WTC11 (cell line): ENCODE results near the gene LRRC10B. TPM values are rescaled to one million over a fixed set of nuclear protein-coding genes. Genes with fewer than 3 reads are reported as not detected.

ENCODE experiments used
- ATAC-seq: fragments of 200-7000 bp; cut with Tn5 transposase; 2 replicates; pipeline ENCODE4 v1.10.0; 2021; ENCODE audit warnings: mild to moderate bottlenecking, moderate library complexity
- CTCF ChIA-PET: fragments of 300-600 bp; sonication (Branson Sonifier 250); formaldehyde crosslinking; loops from one replicate; lab custom pipeline; 2021; ENCODE audit warnings: antibody characterized with exemption; lab: Charles Lee
- POLR2A ChIA-PET: fragments of 350-600 bp; sonication (Branson Sonifier 250); formaldehyde crosslinking; loops from one replicate; lab custom pipeline; 2021; ENCODE audit warnings: antibody characterized with exemption; lab: Charles Lee
- DNase-seq: peaks from one replicate; pipeline ENCODE4 v3.0.0; 2021; ENCODE audit warnings: low spot score
- H3K27ac Mint-ChIP-seq: 2 replicates; pipeline ENCODE4 v1.8.0; 2021; ENCODE audit warnings: mixed read lengths
- H3K27me3 Mint-ChIP-seq: 2 replicates; pipeline ENCODE4 v1.8.0; 2021; ENCODE audit warnings: low read depth, mild to moderate bottlenecking, moderate library complexity, mixed read lengths
- H3K36me3 Mint-ChIP-seq: 2 replicates; pipeline ENCODE4 v1.8.0; 2021; ENCODE audit warnings: mixed read lengths
- H3K4me1 Mint-ChIP-seq: 2 replicates; pipeline ENCODE4 v1.8.0; 2022; ENCODE audit warnings: mixed read lengths
- H3K4me3 Mint-ChIP-seq: 2 replicates; pipeline ENCODE4 v1.8.0; 2021; ENCODE audit warnings: mild to moderate bottlenecking, moderate library complexity, mixed read lengths
- H3K9me3 Mint-ChIP-seq: 2 replicates; pipeline ENCODE4 v1.8.0; 2021; ENCODE audit warnings: mixed read lengths
- ATF1 ChIP-seq: sonication (generic); formaldehyde crosslinking; IDR thresholded peaks from 2 replicates; pipeline ENCODE4 v1.8.1; 2023; ENCODE audit warnings: mild to moderate bottlenecking, moderate library complexity, missing genetic modification reagents
- CREM ChIP-seq: sonication (generic); formaldehyde crosslinking; IDR thresholded peaks from 2 replicates; pipeline ENCODE4 v1.8.1; 2022; ENCODE audit warnings: mild to moderate bottlenecking, missing genetic modification reagents, moderate library complexity
- IRF2 ChIP-seq: sonication (generic); formaldehyde crosslinking; IDR thresholded peaks from 2 replicates; pipeline ENCODE4 v1.8.0; 2022; ENCODE audit warnings: low read depth, missing genetic modification reagents, borderline replicate concordance
- ZNF219 ChIP-seq: sonication (generic); formaldehyde crosslinking; IDR thresholded peaks from 2 replicates; pipeline ENCODE4 v1.8.0; 2023; ENCODE audit warnings: missing genetic modification reagents, mild to moderate bottlenecking, borderline replicate concordance
- ZNF317 ChIP-seq: sonication (generic); formaldehyde crosslinking; IDR thresholded peaks from 2 replicates; pipeline ENCODE4 v1.8.1; 2023; ENCODE audit warnings: low read depth, mild to moderate bottlenecking, moderate library complexity, missing genetic modification reagents, borderline replicate concordance
- ZNF416 ChIP-seq: fragments of 250-450 bp; sonication (Bioruptor Pico); IDR thresholded peaks from 2 replicates; pipeline ENCODE4 v1.9.0; 2021; ENCODE audit warnings: mild to moderate bottlenecking, inconsistent platforms
- total RNA-seq: library from RNA; stranded (reverse); gene quantifications from 3 replicates; pipeline ENCODE4 v1.2.3, GENCODE V29; 2021
- TF ChIP-seq, protein P1 (sequence below): sonication (generic); formaldehyde crosslinking; IDR thresholded peaks from 2 replicates; pipeline ENCODE4 v1.8.0; 2023; ENCODE audit warnings: missing genetic modification reagents, mild to moderate bottlenecking, borderline replicate concordance
- TF ChIP-seq, protein P2 (sequence below): sonication (generic); formaldehyde crosslinking; IDR thresholded peaks from 2 replicates; pipeline ENCODE4 v1.8.1; 2022; ENCODE audit warnings: low read depth, missing genetic modification reagents, borderline replicate concordance
- TF ChIP-seq, protein P3 (sequence below): sonication (generic); formaldehyde crosslinking; IDR thresholded peaks from 2 replicates; pipeline ENCODE4 v1.8.0; 2022; ENCODE audit warnings: mild to moderate bottlenecking, missing genetic modification reagents
- TF ChIP-seq, protein P4 (sequence below): sonication (generic); formaldehyde crosslinking; IDR thresholded peaks from 2 replicates; pipeline ENCODE4 v1.8.0; 2023; ENCODE audit warnings: mild to moderate bottlenecking, missing genetic modification reagents
- TF ChIP-seq, protein P5 (sequence below): fragments of 250-450 bp; sonication (Bioruptor Pico); IDR thresholded peaks from 2 replicates; pipeline ENCODE4 v2.1.2; 2022; ENCODE audit warnings: mild to moderate bottlenecking, moderate library complexity
- TF ChIP-seq, protein P6 (sequence below): sonication (generic); formaldehyde crosslinking; IDR thresholded peaks from 2 replicates; pipeline ENCODE4 v1.8.1; 2023; ENCODE audit warnings: mild to moderate bottlenecking, missing genetic modification reagents
- TF ChIP-seq, protein P7 (sequence below): fragments of 250-450 bp; sonication (Bioruptor Pico); conservative IDR thresholded peaks from 2 replicates; pipeline ENCODE4 v1.9.0; 2021; ENCODE audit warnings: mild to moderate bottlenecking

Gene LRRC10B
- total RNA-seq, 1 experiment from 2014 or later = 1.5 TPM

DNA sequence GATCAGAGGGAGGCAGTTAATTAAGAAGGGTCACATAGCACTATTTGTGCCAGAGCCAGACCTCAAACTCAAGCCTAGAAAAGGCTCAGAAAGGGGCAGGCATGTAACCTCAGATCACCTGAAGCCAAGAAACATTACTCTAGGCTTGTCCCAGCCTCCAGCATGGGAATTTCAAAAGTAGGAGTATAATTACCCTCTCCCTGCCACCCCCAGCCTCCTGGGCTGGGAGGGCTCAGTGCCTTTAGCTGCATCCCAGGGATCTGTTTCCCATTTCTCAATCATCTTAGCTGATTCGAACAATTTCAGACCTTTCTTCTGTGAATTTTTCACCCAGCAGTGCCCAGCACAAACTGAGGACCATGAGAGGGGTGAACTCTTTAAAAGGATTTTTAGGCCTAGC, 33.1 kb upstream of the LRRC10B start:
- Mint-ChIP-seq H3K4me3 (no peak overlapping the region), H3K27me3 (peaks cover 3% of the 10 kb centered on the region; the same call in 1 of the 2 replicates), H3K36me3 (peaks cover 12% of the 10 kb centered on the region; the same call in 1 of the 2 replicates), H3K4me1 (peaks cover 10% of the 10 kb centered on the region), H3K27ac (no peak overlapping the region), H3K9me3 (no peaks in the 10 kb centered on the region)
- ATAC-seq (no peak), DNase-seq (no peak)
- CTCF ChIA-PET = interaction anchor here (0.6 to 5.9 kb wide), 9 partner anchors 29 to 491 kb away, joined by 4 to 149 read pairs (median 7); no protein-coding TSS in a partner anchor
- TF ChIP-seq, protein P1, sequence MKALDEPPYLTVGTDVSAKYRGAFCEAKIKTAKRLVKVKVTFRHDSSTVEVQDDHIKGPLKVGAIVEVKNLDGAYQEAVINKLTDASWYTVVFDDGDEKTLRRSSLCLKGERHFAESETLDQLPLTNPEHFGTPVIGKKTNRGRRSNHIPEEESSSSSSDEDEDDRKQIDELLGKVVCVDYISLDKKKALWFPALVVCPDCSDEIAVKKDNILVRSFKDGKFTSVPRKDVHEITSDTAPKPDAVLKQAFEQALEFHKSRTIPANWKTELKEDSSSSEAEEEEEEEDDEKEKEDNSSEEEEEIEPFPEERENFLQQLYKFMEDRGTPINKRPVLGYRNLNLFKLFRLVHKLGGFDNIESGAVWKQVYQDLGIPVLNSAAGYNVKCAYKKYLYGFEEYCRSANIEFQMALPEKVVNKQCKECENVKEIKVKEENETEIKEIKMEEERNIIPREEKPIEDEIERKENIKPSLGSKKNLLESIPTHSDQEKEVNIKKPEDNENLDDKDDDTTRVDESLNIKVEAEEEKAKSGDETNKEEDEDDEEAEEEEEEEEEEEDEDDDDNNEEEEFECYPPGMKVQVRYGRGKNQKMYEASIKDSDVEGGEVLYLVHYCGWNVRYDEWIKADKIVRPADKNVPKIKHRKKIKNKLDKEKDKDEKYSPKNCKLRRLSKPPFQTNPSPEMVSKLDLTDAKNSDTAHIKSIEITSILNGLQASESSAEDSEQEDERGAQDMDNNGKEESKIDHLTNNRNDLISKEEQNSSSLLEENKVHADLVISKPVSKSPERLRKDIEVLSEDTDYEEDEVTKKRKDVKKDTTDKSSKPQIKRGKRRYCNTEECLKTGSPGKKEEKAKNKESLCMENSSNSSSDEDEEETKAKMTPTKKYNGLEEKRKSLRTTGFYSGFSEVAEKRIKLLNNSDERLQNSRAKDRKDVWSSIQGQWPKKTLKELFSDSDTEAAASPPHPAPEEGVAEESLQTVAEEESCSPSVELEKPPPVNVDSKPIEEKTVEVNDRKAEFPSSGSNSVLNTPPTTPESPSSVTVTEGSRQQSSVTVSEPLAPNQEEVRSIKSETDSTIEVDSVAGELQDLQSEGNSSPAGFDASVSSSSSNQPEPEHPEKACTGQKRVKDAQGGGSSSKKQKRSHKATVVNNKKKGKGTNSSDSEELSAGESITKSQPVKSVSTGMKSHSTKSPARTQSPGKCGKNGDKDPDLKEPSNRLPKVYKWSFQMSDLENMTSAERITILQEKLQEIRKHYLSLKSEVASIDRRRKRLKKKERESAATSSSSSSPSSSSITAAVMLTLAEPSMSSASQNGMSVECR = no peak
- TF ChIP-seq, protein P2, sequence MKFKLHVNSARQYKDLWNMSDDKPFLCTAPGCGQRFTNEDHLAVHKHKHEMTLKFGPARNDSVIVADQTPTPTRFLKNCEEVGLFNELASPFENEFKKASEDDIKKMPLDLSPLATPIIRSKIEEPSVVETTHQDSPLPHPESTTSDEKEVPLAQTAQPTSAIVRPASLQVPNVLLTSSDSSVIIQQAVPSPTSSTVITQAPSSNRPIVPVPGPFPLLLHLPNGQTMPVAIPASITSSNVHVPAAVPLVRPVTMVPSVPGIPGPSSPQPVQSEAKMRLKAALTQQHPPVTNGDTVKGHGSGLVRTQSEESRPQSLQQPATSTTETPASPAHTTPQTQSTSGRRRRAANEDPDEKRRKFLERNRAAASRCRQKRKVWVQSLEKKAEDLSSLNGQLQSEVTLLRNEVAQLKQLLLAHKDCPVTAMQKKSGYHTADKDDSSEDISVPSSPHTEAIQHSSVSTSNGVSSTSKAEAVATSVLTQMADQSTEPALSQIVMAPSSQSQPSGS (CRISPR knock-in tag) = no peak
- POLR2A ChIA-PET = interaction anchor here (1.7 kb wide), 1 partner anchor 42 kb away, joined by 4 read pairs; no protein-coding TSS in a partner anchor

DNA sequence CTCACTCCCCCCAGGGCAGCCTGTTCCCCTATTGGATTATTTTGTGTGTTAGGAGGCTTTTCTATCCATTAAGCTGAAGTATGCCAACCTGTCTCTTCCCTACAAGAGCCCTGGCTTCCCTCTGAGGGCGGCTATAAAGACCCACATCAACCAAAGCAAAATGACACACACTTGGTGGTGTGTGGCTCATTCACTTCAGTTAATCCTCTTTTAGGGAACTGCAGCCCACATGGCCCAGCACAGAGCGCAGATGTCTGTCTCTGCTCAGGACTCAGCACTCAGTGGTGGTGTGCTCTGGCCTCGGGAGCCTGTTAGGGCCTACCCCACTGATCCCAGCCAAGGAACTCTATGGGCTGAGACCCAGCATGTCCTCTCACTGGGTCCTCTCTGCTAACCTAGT, 32.2 kb upstream of the LRRC10B start:
- CTCF ChIA-PET = interaction anchor here (1.3 to 5.9 kb wide), 13 partner anchors 14 to 257 kb away, joined by 3 to 149 read pairs (median 14); partner anchors contain the start of gene LRRC10B
- peaks cover 20% of the 10 kb centered on the region for H3K4me1 Mint-ChIP-seq
- H3K36me3 Mint-ChIP-seq = 0 out of 2 replicates have a peak, but pooled peaks cover 8% of the 10 kb centered on the region
- peaks cover 3% of the 10 kb centered on the region; the same call in 1 of the 2 replicates for H3K27me3 Mint-ChIP-seq
- POLR2A ChIA-PET = interaction anchor here (1.7 kb wide), 1 partner anchor 41 kb away, joined by 4 read pairs; no protein-coding TSS in a partner anchor
- ATAC-seq = no peak
- no peaks in the 10 kb centered on the region for H3K9me3 Mint-ChIP-seq
- DNase-seq = no peak
- H3K27ac Mint-ChIP-seq = no peak overlapping the region
- H3K4me3 Mint-ChIP-seq = no peak overlapping the region
- TF ChIP-seq, protein P3, sequence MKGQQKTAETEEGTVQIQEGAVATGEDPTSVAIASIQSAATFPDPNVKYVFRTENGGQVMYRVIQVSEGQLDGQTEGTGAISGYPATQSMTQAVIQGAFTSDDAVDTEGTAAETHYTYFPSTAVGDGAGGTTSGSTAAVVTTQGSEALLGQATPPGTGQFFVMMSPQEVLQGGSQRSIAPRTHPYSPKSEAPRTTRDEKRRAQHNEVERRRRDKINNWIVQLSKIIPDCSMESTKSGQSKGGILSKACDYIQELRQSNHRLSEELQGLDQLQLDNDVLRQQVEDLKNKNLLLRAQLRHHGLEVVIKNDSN = no peak
- TF ChIP-seq CREM (no peak), ZNF317 (CRISPR knock-in tag) (no peak), ZNF219 (CRISPR knock-in tag) (no peak), ATF1 (no peak), IRF2 (CRISPR knock-in tag) (no peak), ZNF416 (CRISPR knock-in tag) (no peak)
- TF ChIP-seq, protein P4, sequence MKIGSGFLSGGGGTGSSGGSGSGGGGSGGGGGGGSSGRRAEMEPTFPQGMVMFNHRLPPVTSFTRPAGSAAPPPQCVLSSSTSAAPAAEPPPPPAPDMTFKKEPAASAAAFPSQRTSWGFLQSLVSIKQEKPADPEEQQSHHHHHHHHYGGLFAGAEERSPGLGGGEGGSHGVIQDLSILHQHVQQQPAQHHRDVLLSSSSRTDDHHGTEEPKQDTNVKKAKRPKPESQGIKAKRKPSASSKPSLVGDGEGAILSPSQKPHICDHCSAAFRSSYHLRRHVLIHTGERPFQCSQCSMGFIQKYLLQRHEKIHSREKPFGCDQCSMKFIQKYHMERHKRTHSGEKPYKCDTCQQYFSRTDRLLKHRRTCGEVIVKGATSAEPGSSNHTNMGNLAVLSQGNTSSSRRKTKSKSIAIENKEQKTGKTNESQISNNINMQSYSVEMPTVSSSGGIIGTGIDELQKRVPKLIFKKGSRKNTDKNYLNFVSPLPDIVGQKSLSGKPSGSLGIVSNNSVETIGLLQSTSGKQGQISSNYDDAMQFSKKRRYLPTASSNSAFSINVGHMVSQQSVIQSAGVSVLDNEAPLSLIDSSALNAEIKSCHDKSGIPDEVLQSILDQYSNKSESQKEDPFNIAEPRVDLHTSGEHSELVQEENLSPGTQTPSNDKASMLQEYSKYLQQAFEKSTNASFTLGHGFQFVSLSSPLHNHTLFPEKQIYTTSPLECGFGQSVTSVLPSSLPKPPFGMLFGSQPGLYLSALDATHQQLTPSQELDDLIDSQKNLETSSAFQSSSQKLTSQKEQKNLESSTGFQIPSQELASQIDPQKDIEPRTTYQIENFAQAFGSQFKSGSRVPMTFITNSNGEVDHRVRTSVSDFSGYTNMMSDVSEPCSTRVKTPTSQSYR (CRISPR knock-in tag) = no peak
- TF ChIP-seq, protein P5, sequence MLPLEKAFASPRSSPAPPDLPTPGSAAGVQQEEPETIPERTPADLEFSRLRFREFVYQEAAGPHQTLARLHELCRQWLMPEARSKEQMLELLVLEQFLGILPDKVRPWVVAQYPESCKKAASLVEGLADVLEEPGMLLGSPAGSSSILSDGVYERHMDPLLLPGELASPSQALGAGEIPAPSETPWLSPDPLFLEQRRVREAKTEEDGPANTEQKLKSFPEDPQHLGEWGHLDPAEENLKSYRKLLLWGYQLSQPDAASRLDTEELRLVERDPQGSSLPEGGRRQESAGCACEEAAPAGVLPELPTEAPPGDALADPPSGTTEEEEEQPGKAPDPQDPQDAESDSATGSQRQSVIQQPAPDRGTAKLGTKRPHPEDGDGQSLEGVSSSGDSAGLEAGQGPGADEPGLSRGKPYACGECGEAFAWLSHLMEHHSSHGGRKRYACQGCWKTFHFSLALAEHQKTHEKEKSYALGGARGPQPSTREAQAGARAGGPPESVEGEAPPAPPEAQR (CRISPR knock-in tag) = no peak
- TF ChIP-seq, protein P6, sequence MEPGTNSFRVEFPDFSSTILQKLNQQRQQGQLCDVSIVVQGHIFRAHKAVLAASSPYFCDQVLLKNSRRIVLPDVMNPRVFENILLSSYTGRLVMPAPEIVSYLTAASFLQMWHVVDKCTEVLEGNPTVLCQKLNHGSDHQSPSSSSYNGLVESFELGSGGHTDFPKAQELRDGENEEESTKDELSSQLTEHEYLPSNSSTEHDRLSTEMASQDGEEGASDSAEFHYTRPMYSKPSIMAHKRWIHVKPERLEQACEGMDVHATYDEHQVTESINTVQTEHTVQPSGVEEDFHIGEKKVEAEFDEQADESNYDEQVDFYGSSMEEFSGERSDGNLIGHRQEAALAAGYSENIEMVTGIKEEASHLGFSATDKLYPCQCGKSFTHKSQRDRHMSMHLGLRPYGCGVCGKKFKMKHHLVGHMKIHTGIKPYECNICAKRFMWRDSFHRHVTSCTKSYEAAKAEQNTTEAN = no peak
- TF ChIP-seq, protein P7, sequence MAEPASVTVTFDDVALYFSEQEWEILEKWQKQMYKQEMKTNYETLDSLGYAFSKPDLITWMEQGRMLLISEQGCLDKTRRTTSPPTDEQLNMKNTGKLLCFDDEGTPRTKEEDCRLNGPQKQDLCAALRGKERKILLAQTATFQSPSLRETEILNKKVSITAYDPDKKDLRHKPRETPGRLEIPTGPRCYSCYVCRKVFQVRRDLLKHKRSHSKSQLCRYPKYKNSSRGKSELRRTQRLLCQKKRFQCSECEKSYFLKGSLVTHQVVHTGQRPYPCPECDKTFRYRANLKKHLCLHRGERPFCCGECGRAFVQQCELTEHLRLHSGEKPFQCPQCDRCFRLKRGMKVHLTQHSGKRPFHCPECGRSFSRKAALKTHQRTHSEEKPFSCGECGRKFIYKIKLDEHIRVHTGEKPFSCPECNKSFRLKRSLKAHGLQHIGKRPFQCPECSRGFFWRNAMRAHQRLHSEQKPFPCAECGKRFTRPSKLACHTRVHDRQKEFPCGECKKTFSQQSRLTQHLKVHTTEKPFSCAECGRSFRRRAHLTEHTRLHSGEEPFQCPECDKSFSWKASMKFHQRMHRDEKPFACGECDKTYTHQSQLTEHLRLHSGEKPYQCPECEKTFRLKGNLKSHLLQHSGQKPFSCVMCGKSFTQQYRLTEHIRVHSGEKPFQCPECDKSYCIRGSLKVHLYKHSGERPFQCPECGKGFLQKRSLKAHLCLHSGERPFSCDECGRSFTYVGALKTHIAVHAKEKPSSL (CRISPR knock-in tag) = no peak
